HepG2 (cell line): Measurements from ENCODE around the gene C7orf57. TPM values are rescaled to one million over a fixed set of nuclear protein-coding genes. Genes with fewer than 3 reads are reported as not detected.
"Not testable (repeated sequence)": the region's sequence is repeated elsewhere in the genome, so short reads cannot be mapped to it uniquely, and the experiment has no call there.

Experiments used
- ATAC-seq: fragments of 200-7000 bp; cut with Tn5 transposase; 3 replicates; pipeline ENCODE4 v1.9.1; 2020; ENCODE audit warnings: mild to moderate bottlenecking, moderate library complexity
- BruUV-seq: library from RNA; stranded (reverse); fragments of 400-500 nt; replicated peaks from 2 replicates; lab custom pipeline; 2021; lab: Mats Ljungman, UMichigan
- CTCF ChIA-PET: fragments of 300-600 bp; formaldehyde crosslinking; extraction: SDS; loops from one replicate; lab custom pipeline; 2021; ENCODE audit warnings: low total read pairs, inconsistent platforms, low intra/inter-chr PET ratio; lab: Yijun Ruan, JAX
- POLR2A ChIA-PET: fragments of 350-600 bp; sonication (Branson Sonifier 250); formaldehyde crosslinking; loops from one replicate; lab custom pipeline; 2020; ENCODE audit warnings: antibody characterized with exemption, inconsistent platforms; lab: Yijun Ruan, JAX
- DNase-seq: peaks from one replicate; pipeline ENCODE4 v3.0.0-alpha.2; 2015; ENCODE audit warnings: low spot score
- FAIRE-seq: peaks from 3 replicates; lab custom pipeline; 2011; peaks lifted over from hg19 to GRCh38; lab: Jason Lieb, UNC
- H2AFZ ChIP-seq: one replicate; pipeline ENCODE4 v1.6.1; 2011; ENCODE audit warnings: low read length, inconsistent platforms
- H3K27ac ChIP-seq: fragments of 300-600 bp; 3 replicates; pipeline ENCODE4 v1.8.0; 2011; ENCODE audit warnings: mixed run types, mild to moderate bottlenecking, mixed read lengths, low read length, inconsistent platforms; ENCODE audit not compliant: insufficient read depth; ENCODE audit errors: extremely low read length
- H3K27me3 ChIP-seq, 2 experiments: fragments of 200-600 bp in 1 of 2; 2 replicates in 1 of 2; 3 replicates in 1 of 2; pipeline versions ENCODE4 v1.6.0 to v1.8.0; 2011; ENCODE audit warnings: low read length in 2 of 2, mild to moderate bottlenecking in 2 of 2, moderate library complexity in 2 of 2, inconsistent platforms in 1 of 2; ENCODE audit not compliant: insufficient read depth in 2 of 2, control insufficient read depth in 1 of 2
- H3K36me3 ChIP-seq, 2 experiments: fragments of 200-600 bp in 1 of 2; replicated peaks in 1 of 2; 2 replicates in 1 of 2; 3 replicates in 1 of 2; pipeline versions ENCODE4 v1.5.1 to v1.8.0; 2011; ENCODE audit warnings: low read length in 2 of 2, inconsistent platforms in 1 of 2; ENCODE audit not compliant: insufficient read depth in 2 of 2, control insufficient read depth in 1 of 2
- H3K4me1 ChIP-seq: 2 replicates; pipeline ENCODE4 v1.5.1; 2012; ENCODE audit warnings: low read length, inconsistent platforms; ENCODE audit not compliant: insufficient read depth
- H3K4me2 ChIP-seq: 2 replicates; pipeline ENCODE4 v1.6.0; 2011; ENCODE audit warnings: low read depth, low read length, inconsistent platforms
- H3K4me3 ChIP-seq, 3 experiments: fragments of 200-600 bp in 1 of 3; sonication (generic), shearing (Covaris generic) in 1 of 3; replicated peaks in 1 of 3; 2 replicates each; pipeline ENCODE4 v1.5.1; 2011 to 2016; ENCODE audit warnings: low read length in 3 of 3, inconsistent platforms in 2 of 3, low read depth in 2 of 3, mild to moderate bottlenecking in 2 of 3, control low read depth in 1 of 3, mixed read lengths in 1 of 3; ENCODE audit not compliant: insufficient read depth in 1 of 3
- H3K79me2 ChIP-seq: one replicate; pipeline ENCODE4 v1.6.1; 2011; ENCODE audit warnings: low read length, inconsistent platforms; ENCODE audit not compliant: insufficient read depth
- H3K9ac ChIP-seq: 2 replicates; pipeline ENCODE4 v1.6.0; 2011; ENCODE audit warnings: mild to moderate bottlenecking, low read depth, low read length, inconsistent platforms; ENCODE audit not compliant: insufficient read depth
- H3K9me3 ChIP-seq: 2 replicates; pipeline ENCODE4 v1.5.1; 2012; ENCODE audit warnings: mild to moderate bottlenecking, low read length
- H4K20me1 ChIP-seq: 2 replicates; pipeline ENCODE4 v1.6.0; 2011; ENCODE audit warnings: inconsistent platforms, mild to moderate bottlenecking, low read length, moderate library complexity; ENCODE audit not compliant: insufficient read depth
- HDAC1 ChIP-seq: sonication (generic); formaldehyde crosslinking; IDR thresholded peaks from 2 replicates; pipeline ENCODE4 v1.5.1; 2020; ENCODE audit warnings: mild to moderate bottlenecking, missing genetic modification reagents
- MBD4 ChIP-seq: IDR thresholded peaks from 2 replicates; pipeline ENCODE4 v1.6.1; 2012; ENCODE audit warnings: low read length, inconsistent platforms, borderline replicate concordance
- NR2F6 ChIP-seq, 2 experiments: IDR thresholded peaks; 2 replicates each; pipeline ENCODE4 v1.6.1; 2016; ENCODE audit warnings: antibody characterized with exemption in 1 of 2, mild to moderate bottlenecking in 1 of 2
- RARA ChIP-seq: IDR thresholded peaks from 2 replicates; pipeline ENCODE4 v1.6.1; 2016; ENCODE audit warnings: missing genetic modification reagents, missing compliant biosample characterization
- ZFX ChIP-seq: sonication (generic); formaldehyde crosslinking; IDR thresholded peaks from 2 replicates; pipeline ENCODE4 v1.4.0; 2020; ENCODE audit warnings: mild to moderate bottlenecking, low read depth, missing genetic modification reagents, moderate library complexity
- ZFY ChIP-seq: sonication (generic); formaldehyde crosslinking; IDR thresholded peaks from 2 replicates; pipeline ENCODE4 v1.4.0; 2020; ENCODE audit warnings: missing genetic modification reagents
- ZMYM4 ChIP-seq: sonication (generic); formaldehyde crosslinking; IDR thresholded peaks from 2 replicates; pipeline ENCODE4 v1.8.1; 2023; ENCODE audit warnings: mild to moderate bottlenecking, missing genetic modification reagents
- ZNF609 ChIP-seq: sonication (generic); formaldehyde crosslinking; IDR thresholded peaks from 2 replicates; pipeline ENCODE4 v1.4.0; 2020; ENCODE audit warnings: mild to moderate bottlenecking, missing genetic modification reagents, borderline replicate concordance
- WGBS: methylation state at CpG from one replicate; pipeline ENCODE4 v1.1.6; 2017; ENCODE audit warnings: low lambda C conversion rate; 5-methylcytosine and 5-hydroxymethylcytosine counted together
- in situ Hi-C: cut with HindIII; loops from 2 replicates; pipeline ENCODE4 v1.10.0; 2017; ENCODE audit warnings: low pct_unique_long_range_greater_than_20kb; ENCODE audit not compliant: extremely low pct_ligation_motif_present
- intact Hi-C: fragments of 100-400 bp; cut with micrococcal nuclease; formaldehyde crosslinking; loops from one replicate; pipeline ENCODE4 v1.10.0; 2022; ENCODE audit not compliant: unreplicated experiment
- polyA plus RNA-seq, 8 experiments: library from polyadenylated mRNA; depleted of rRNA in 3 of 8; stranded (reverse) in 7 of 8; unstranded in 1 of 8; fragments of >200 nt; fragmentation: Illumina TruSeq in 4 of 8; extraction: Trizol in 4 of 8; gene quantifications; 2 replicates each; pipeline versions ENCODE4 v1.2.1 to v1.2.3, GENCODE V29; 2011 to 2016; ENCODE audit warnings: low read depth in 4 of 8, missing spikeins in 1 of 8, mixed read lengths in 1 of 8; ENCODE audit not compliant: insufficient read depth in 1 of 8
- total RNA-seq, 5 experiments: library from RNA; depleted of rRNA; stranded (reverse); fragments of >200 nt; fragmentation: Illumina TruSeq; extraction: Trizol; gene quantifications; 2 replicates each; pipeline ENCODE4 v1.2.3, GENCODE V29; 2016; ENCODE audit warnings: low read depth in 1 of 5
- TF ChIP-seq, protein P1 (sequence below): sonication (generic); formaldehyde crosslinking; IDR thresholded peaks from 2 replicates; pipeline ENCODE4 v1.4.0; 2020; ENCODE audit warnings: missing genetic modification reagents
- TF ChIP-seq, protein P2 (sequence below): sonication (generic); formaldehyde crosslinking; IDR thresholded peaks from 2 replicates; pipeline ENCODE4 v1.5.0; 2020; ENCODE audit warnings: mild to moderate bottlenecking, missing genetic modification reagents, borderline replicate concordance

Gene C7orf57
- total and polyA plus RNA-seq, 2 of the 13 experiments (the other 11 are each of a cell fraction or from before 2014, with no cell fraction given): not detected

DNA sequence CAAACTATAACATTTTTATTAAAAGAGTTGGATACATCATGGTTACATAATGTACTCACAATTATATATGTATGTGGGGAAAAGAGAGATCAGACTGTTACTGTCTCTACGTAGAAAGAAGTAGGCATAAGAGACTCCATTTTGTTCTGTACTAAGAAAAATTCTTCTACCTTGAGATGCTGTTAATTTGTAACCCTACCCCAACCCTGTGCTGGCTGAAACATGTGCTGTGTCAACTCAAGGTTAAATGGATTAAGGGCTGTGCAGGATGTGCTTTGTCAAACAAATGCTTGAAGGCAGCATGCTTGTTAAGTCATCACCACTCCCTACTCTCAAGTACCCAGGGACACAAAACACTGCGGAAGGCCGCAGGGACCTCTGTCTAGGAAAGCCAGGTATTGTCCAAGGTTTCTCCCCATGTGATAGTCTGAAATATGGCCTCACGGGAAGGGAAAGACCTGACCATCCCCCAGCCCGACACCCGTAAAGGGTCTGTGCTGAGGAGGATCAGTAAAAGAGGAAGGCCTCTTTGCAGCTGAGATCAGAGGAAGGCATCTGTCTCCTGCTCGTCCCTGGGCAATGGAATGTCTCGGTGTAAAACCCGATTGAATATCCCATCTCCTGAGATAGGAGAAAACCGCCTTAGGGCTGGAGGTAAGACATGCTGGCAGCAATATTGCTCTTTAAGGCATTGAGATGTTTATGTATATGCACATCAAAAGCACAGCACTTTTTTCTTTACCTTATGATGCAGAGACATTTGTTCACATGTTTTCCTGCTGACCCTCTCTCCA, 45.5 kb upstream of the C7orf57 start:
- ChIA-PET POLR2A (interaction anchor here (1.8 to 2.2 kb wide), 2 partner anchors 99 to 150 kb away, joined by 4 to 12 read pairs; partner anchors contain the start of gene UPP1), CTCF (interaction anchor here (2.0 kb wide), 1 partner anchor 120 kb away, joined by 7 read pairs; no protein-coding TSS in a partner anchor)
- Histone ChIP-seq H3K4me1 (peaks cover 40% of the 10 kb centered on the region), H3K4me2 (peak overlapping the region; percentile 47)
- not testable (repeated sequence) for H3K9me3 ChIP-seq, H2AFZ ChIP-seq, H4K20me1 ChIP-seq, H3K27ac ChIP-seq, BruUV-seq, H3K27me3 ChIP-seq, ATAC-seq, H3K4me3 ChIP-seq, H3K36me3 ChIP-seq, H3K9ac ChIP-seq, H3K79me2 ChIP-seq
- FAIRE-seq: peak; percentile 81
- intact Hi-C loops: loop anchor here (2.0 kb wide), 2 partner anchors 99 to 165 kb away; partner anchors contain the start of gene UPP1
- DNase-seq: peak; percentile 76
- 20% methylated on average over 7 of the region's 10 CpGs for WGBS
- in situ Hi-C loops: loop anchor here (5.0 kb wide), 1 partner anchor 122 kb away; no protein-coding TSS in a partner anchor
- TF ChIP-seq, protein P1, sequence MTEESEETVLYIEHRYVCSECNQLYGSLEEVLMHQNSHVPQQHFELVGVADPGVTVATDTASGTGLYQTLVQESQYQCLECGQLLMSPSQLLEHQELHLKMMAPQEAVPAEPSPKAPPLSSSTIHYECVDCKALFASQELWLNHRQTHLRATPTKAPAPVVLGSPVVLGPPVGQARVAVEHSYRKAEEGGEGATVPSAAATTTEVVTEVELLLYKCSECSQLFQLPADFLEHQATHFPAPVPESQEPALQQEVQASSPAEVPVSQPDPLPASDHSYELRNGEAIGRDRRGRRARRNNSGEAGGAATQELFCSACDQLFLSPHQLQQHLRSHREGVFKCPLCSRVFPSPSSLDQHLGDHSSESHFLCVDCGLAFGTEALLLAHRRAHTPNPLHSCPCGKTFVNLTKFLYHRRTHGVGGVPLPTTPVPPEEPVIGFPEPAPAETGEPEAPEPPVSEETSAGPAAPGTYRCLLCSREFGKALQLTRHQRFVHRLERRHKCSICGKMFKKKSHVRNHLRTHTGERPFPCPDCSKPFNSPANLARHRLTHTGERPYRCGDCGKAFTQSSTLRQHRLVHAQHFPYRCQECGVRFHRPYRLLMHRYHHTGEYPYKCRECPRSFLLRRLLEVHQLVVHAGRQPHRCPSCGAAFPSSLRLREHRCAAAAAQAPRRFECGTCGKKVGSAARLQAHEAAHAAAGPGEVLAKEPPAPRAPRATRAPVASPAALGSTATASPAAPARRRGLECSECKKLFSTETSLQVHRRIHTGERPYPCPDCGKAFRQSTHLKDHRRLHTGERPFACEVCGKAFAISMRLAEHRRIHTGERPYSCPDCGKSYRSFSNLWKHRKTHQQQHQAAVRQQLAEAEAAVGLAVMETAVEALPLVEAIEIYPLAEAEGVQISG (CRISPR knock-in tag): peak; percentile 47; the same call in 1 of the 2 replicates
- TF ChIP-seq MBD4 (0 out of 2 replicates have a peak, but pooled peaks have one; percentile 22), HDAC1 (peak; percentile 61), ZMYM4 (CRISPR knock-in tag) (peak; percentile 65), ZFX (CRISPR knock-in tag) (peak; percentile 28; the same call in 1 of the 2 replicates), RARA (CRISPR knock-in tag) (peak; percentile 90), ZFY (CRISPR knock-in tag) (peak; percentile 23; the same call in 1 of the 2 replicates), NR2F6 (IDR thresholded peaks at IDR 0.05) (peak; percentile 35), NR2F6 (CRISPR knock-in tag; IDR thresholded peaks at IDR 0.05) (peak; percentile 74), ZNF609 (CRISPR knock-in tag) (peak; percentile 60; the same call in 1 of the 2 replicates)
- TF ChIP-seq, protein P2, sequence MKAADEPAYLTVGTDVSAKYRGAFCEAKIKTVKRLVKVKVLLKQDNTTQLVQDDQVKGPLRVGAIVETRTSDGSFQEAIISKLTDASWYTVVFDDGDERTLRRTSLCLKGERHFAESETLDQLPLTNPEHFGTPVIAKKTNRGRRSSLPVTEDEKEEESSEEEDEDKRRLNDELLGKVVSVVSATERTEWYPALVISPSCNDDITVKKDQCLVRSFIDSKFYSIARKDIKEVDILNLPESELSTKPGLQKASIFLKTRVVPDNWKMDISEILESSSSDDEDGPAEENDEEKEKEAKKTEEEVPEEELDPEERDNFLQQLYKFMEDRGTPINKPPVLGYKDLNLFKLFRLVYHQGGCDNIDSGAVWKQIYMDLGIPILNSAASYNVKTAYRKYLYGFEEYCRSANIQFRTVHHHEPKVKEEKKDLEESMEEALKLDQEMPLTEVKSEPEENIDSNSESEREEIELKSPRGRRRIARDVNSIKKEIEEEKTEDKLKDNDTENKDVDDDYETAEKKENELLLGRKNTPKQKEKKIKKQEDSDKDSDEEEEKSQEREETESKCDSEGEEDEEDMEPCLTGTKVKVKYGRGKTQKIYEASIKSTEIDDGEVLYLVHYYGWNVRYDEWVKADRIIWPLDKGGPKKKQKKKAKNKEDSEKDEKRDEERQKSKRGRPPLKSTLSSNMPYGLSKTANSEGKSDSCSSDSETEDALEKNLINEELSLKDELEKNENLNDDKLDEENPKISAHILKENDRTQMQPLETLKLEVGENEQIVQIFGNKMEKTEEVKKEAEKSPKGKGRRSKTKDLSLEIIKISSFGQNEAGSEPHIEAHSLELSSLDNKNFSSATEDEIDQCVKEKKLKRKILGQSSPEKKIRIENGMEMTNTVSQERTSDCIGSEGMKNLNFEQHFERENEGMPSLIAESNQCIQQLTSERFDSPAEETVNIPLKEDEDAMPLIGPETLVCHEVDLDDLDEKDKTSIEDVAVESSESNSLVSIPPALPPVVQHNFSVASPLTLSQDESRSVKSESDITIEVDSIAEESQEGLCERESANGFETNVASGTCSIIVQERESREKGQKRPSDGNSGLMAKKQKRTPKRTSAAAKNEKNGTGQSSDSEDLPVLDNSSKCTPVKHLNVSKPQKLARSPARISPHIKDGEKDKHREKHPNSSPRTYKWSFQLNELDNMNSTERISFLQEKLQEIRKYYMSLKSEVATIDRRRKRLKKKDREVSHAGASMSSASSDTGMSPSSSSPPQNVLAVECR (CRISPR knock-in tag): peak; percentile 30; the same call in 1 of the 2 replicates
